HCT116 (cell line): ENCODE results near the gene H19. TPM values are rescaled to one million over a fixed set of nuclear protein-coding genes. Genes with fewer than 3 reads are reported as not detected.

ENCODE experiments used
- ATAC-seq: fragments of 200-7000 bp; cut with Tn5 transposase; 2 replicates; pipeline ENCODE4 v1.9.1; 2020; ENCODE audit warnings: mild to moderate bottlenecking, moderate library complexity
- BruUV-seq: library from RNA; stranded (reverse); fragments of 400-500 nt; replicated peaks from 2 replicates; lab custom pipeline; 2021; lab: Mats Ljungman, UMichigan
- CTCF ChIA-PET: fragments of 300-600 bp; sonication (Branson Sonifier 250); formaldehyde crosslinking; loops from one replicate; lab custom pipeline; 2021; ENCODE audit warnings: antibody characterized with exemption; lab: Charles Lee
- POLR2A ChIA-PET: fragments of 300-600, 350-600 bp; sonication (Branson Sonifier 250); formaldehyde crosslinking; loops from one replicate; lab custom pipeline; 2021; ENCODE audit warnings: antibody characterized with exemption; lab: Charles Lee
- RAD21 ChIA-PET, 2 experiments: fragments of 300-600 bp; sonication (Branson Sonifier 250); formaldehyde crosslinking; loops; one replicate each; lab custom pipeline; 2023; ENCODE audit warnings: low total read pairs in 2 of 2; ENCODE audit not compliant: uncharacterized antibody in 2 of 2, unreplicated experiment in 2 of 2, low non-redundant PET in 1 of 2; lab: Charles Lee
- DNase-seq: peaks from one replicate; pipeline ENCODE4 v3.0.0-alpha.2; 2010; ENCODE audit warnings: low read depth, low spot score
- H2AFZ ChIP-seq: fragments of 200-600 bp; shearing (Covaris generic), sonication (generic); 2 replicates; pipeline ENCODE4 v1.6.1; 2017; ENCODE audit warnings: low read depth, mixed run types, mixed read lengths, antibody characterized with exemption, low read length; ENCODE audit not compliant: poor library complexity, severe bottlenecking
- H3K27ac ChIP-seq: 2 replicates; pipeline ENCODE4 v1.5.1; 2012; ENCODE audit warnings: low read depth, low read length
- H3K27me3 ChIP-seq: fragments of 200-600 bp; sonication (generic); 2 replicates; pipeline ENCODE4 v1.6.1; 2016; ENCODE audit warnings: mixed run types, low read length, mixed read lengths; ENCODE audit not compliant: insufficient read depth
- H3K36me3 ChIP-seq, 2 experiments: fragments of 200-500 bp in 1 of 2; fragments of 200-600 bp in 1 of 2; sonication (Bioruptor generic) in 1 of 2; sonication (generic) in 1 of 2; 2 replicates each; pipeline versions ENCODE4 v1.5.1 to v1.6.1; 2014 to 2016; ENCODE audit warnings: low read length in 2 of 2, inconsistent platforms in 1 of 2, mixed read lengths in 1 of 2, mixed run types in 1 of 2; ENCODE audit not compliant: insufficient read depth in 2 of 2, control insufficient read depth in 1 of 2
- H3K4me1 ChIP-seq, 2 experiments: fragments of 200-600 bp in 1 of 2; sonication (generic) in 1 of 2; 2 replicates each; pipeline versions ENCODE4 v1.5.1 to v1.6.1; 2012 to 2017; ENCODE audit warnings: low read length in 2 of 2, inconsistent platforms in 1 of 2, mild to moderate bottlenecking in 1 of 2, mixed read lengths in 1 of 2, mixed run types in 1 of 2, moderate library complexity in 1 of 2; ENCODE audit not compliant: insufficient read depth in 2 of 2, control insufficient read depth in 1 of 2
- H3K4me2 ChIP-seq: fragments of 200-600 bp; sonication (generic); 2 replicates; pipeline ENCODE4 v1.6.1; 2017; ENCODE audit warnings: mixed run types, low read length, mixed read lengths
- H3K4me3 ChIP-seq, 2 experiments: fragments of 200-600 bp in 1 of 2; sonication (generic) in 1 of 2; replicated peaks in 1 of 2; 2 replicates each; pipeline ENCODE4 v1.5.1; 2011 to 2016; ENCODE audit warnings: low read length in 2 of 2, control low read depth in 1 of 2, low read depth in 1 of 2, mild to moderate bottlenecking in 1 of 2, mixed read lengths in 1 of 2, mixed run types in 1 of 2
- H3K79me2 ChIP-seq: fragments of 200-600 bp; sonication (generic); 2 replicates; pipeline ENCODE4 v1.6.1; 2017; ENCODE audit warnings: mild to moderate bottlenecking, mixed run types, low read length, moderate library complexity, mixed read lengths; ENCODE audit not compliant: insufficient read depth
- H3K9ac ChIP-seq: fragments of 200-600 bp; sonication (generic); 2 replicates; pipeline ENCODE4 v1.6.1; 2016; ENCODE audit warnings: low read length, mixed read lengths
- H3K9me2 ChIP-seq: fragments of 200-600 bp; sonication (generic), shearing (Covaris generic); 2 replicates; pipeline ENCODE4 v1.6.1; 2017; ENCODE audit warnings: mixed run types, mild to moderate bottlenecking, moderate library complexity; ENCODE audit not compliant: insufficient read depth
- H3K9me3 ChIP-seq, 2 experiments: fragments of 200-500 bp in 1 of 2; fragments of 200-600 bp in 1 of 2; sonication (Bioruptor generic) in 1 of 2; sonication (generic) in 1 of 2; 2 replicates each; pipeline ENCODE4 v1.6.1; 2014 to 2017; ENCODE audit warnings: low read length in 2 of 2, mixed read lengths in 2 of 2, inconsistent platforms in 1 of 2, low read depth in 1 of 2, mild to moderate bottlenecking in 1 of 2, mixed run types in 1 of 2, moderate library complexity in 1 of 2; ENCODE audit not compliant: control insufficient read depth in 1 of 2, insufficient read depth in 1 of 2
- H4K20me1 ChIP-seq: fragments of 200-600 bp; sonication (generic), shearing (Covaris generic); 2 replicates; pipeline ENCODE4 v1.6.1; 2017; ENCODE audit warnings: mixed run types, mild to moderate bottlenecking, moderate library complexity; ENCODE audit not compliant: insufficient read depth
- CBX3 ChIP-seq: IDR thresholded peaks from 2 replicates; pipeline ENCODE4 v1.6.1; 2012; ENCODE audit warnings: low read depth
- ELF1 ChIP-seq: IDR thresholded peaks from 2 replicates; pipeline ENCODE4 v1.6.1; 2012; ENCODE audit warnings: low read depth, borderline replicate concordance
- JUND ChIP-seq: IDR thresholded peaks from 2 replicates; pipeline ENCODE4 v1.6.1; 2012
- POLR2AphosphoS5 ChIP-seq: IDR thresholded peaks from 2 replicates; pipeline ENCODE4 v1.6.1; 2011; ENCODE audit warnings: mild to moderate bottlenecking, low read depth, low read length, moderate library complexity
- SIN3A ChIP-seq: IDR thresholded peaks from 2 replicates; pipeline ENCODE4 v1.6.1; 2012; ENCODE audit warnings: low read depth
- TCF7L2 ChIP-seq: IDR thresholded peaks from 2 replicates; pipeline ENCODE4 v1.7.0; 2011; ENCODE audit warnings: borderline replicate concordance, inconsistent platforms; ENCODE audit not compliant: insufficient read depth, insufficient read length; ENCODE audit errors: extremely low read depth
- YY1 ChIP-seq: IDR thresholded peaks from 2 replicates; pipeline ENCODE4 v1.6.1; 2011; ENCODE audit warnings: low read length, low read depth, moderate library complexity, mild to moderate bottlenecking; ENCODE audit not compliant: insufficient replicate concordance; ENCODE audit errors: extremely low read depth
- intact Hi-C: fragments of 100-400 bp; cut with micrococcal nuclease; formaldehyde crosslinking; loops from 2 replicates; pipeline ENCODE4 v1.10.0; 2022
- total RNA-seq: library from RNA; stranded (reverse); gene quantifications from one replicate; pipeline ENCODE4 v1.2.1, GENCODE V29; 2021; ENCODE audit not compliant: unreplicated experiment
- TF ChIP-seq, protein P1 (sequence below), 3 experiments: fragments of 200-600 bp in 1 of 3; sonication (generic) in 1 of 3; IDR thresholded peaks in 2 of 3; conservative IDR thresholded peaks in 1 of 3; 2 replicates each; pipeline ENCODE4 v1.5.1; 2012 to 2017; ENCODE audit warnings: low read depth in 2 of 3, low read length in 2 of 3, antibody characterized with exemption in 1 of 3, borderline replicate concordance in 1 of 3, control low read depth in 1 of 3, mild to moderate bottlenecking in 1 of 3, mixed read lengths in 1 of 3, mixed run types in 1 of 3, moderate library complexity in 1 of 3; ENCODE audit not compliant: insufficient read depth in 1 of 3

Gene H19
- total RNA-seq, 1 experiment from 2014 or later = 10.5 TPM

DNA sequence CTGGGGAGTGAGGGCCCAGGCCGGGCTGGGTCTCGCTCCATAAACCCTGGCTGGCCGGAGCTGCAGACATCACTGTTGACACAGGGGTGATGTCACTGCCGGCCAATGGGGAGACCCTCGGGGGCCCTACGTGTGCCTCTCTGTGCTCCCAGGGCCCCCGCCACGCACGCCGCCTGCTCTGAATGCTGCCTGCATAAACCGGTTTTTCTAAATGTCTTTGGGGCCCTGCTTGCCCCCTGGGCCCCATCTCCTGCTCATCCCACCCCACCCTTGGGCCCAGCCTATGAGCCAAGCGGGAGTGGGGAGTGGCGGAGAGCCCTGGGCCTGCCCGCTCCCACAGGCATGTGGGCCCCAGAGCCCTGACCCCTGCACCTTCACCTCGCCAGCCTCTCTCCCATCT lies 7.7 kb downstream of the H19 start:
- intact Hi-C loops = no loop called here
- Histone ChIP-seq H3K9me3 (no peaks in the 10 kb centered on the region), H2AFZ (no peak overlapping the region), H4K20me1 (no peaks in the 10 kb centered on the region), H3K79me2 (no peaks in the 10 kb centered on the region), H3K4me3 (no peak overlapping the region), H3K27me3 (no peaks in the 10 kb centered on the region), H3K4me2 (no peak overlapping the region), H3K9ac (no peak overlapping the region), H3K27ac (no peak overlapping the region), H3K9me2 (no peaks in the 10 kb centered on the region), H3K36me3 (no peaks in the 10 kb centered on the region), H3K4me1 (no peaks in the 10 kb centered on the region; a peak in 1 of 4 replicates)
- CTCF ChIA-PET = no interaction called here
- no peak for ATAC-seq
- POLR2A ChIA-PET = no interaction called here
- TF ChIP-seq, protein P1, sequence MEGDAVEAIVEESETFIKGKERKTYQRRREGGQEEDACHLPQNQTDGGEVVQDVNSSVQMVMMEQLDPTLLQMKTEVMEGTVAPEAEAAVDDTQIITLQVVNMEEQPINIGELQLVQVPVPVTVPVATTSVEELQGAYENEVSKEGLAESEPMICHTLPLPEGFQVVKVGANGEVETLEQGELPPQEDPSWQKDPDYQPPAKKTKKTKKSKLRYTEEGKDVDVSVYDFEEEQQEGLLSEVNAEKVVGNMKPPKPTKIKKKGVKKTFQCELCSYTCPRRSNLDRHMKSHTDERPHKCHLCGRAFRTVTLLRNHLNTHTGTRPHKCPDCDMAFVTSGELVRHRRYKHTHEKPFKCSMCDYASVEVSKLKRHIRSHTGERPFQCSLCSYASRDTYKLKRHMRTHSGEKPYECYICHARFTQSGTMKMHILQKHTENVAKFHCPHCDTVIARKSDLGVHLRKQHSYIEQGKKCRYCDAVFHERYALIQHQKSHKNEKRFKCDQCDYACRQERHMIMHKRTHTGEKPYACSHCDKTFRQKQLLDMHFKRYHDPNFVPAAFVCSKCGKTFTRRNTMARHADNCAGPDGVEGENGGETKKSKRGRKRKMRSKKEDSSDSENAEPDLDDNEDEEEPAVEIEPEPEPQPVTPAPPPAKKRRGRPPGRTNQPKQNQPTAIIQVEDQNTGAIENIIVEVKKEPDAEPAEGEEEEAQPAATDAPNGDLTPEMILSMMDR (IDR thresholded peaks at IDR 0.05 in 2 of 3, conservative IDR thresholded peaks at IDR 0.05 in 1 of 3; ENCODE audit: borderline replicate concordance in 1 of 3, insufficient read depth in 1 of 3, low read depth in 2 of 3, low read length in 2 of 3) = no peak
- TF ChIP-seq POLR2AphosphoS5 = no peak
- no peak for TF ChIP-seq ELF1
- TF ChIP-seq CBX3 = no peak
- TF ChIP-seq YY1 = no peak
- TF ChIP-seq JUND = no peak
- TF ChIP-seq TCF7L2 = no peak
- no peak for DNase-seq
- RAD21 ChIA-PET = no interaction called here
- no TSS peak for BruUV-seq

GRCh38 chr11:1988667-1989317 lies 8.8 kb downstream of the H19 start:
- ChIA-PET POLR2A (no interaction called here), CTCF (interaction anchor here (0.9 kb wide), 1 partner anchor 106 kb away, joined by 5 read pairs; no protein-coding TSS in a partner anchor), RAD21 (no interaction called here)
- H3K36me3 ChIP-seq = no peaks in the 10 kb centered on the region
- TF ChIP-seq ELF1 (no peak), POLR2AphosphoS5 (no peak), TCF7L2 (no peak), JUND (no peak), SIN3A (no peak)
- TF ChIP-seq, protein P1 (IDR thresholded peaks at IDR 0.05 in 2 of 3, conservative IDR thresholded peaks at IDR 0.05 in 1 of 3; ENCODE audit: borderline replicate concordance in 1 of 3, insufficient read depth in 1 of 3, low read depth in 2 of 3, low read length in 2 of 3) = no peak
- no peak overlapping the region for H3K4me2 ChIP-seq
- H3K9me2 ChIP-seq = no peaks in the 10 kb centered on the region
- no peak overlapping the region for H3K27ac ChIP-seq
- ATAC-seq (no peak), DNase-seq (no peak)
- no peak overlapping the region for H2AFZ ChIP-seq
- H3K9me3 ChIP-seq = no peaks in the 10 kb centered on the region
- no peaks in the 10 kb centered on the region for H3K79me2 ChIP-seq
- H3K4me3 ChIP-seq = no peak overlapping the region
- intact Hi-C loops = no loop called here
- H3K27me3 ChIP-seq = no peaks in the 10 kb centered on the region
- no peaks in the 10 kb centered on the region for H4K20me1 ChIP-seq
- BruUV-seq = no TSS peak
- H3K9ac ChIP-seq = no peak overlapping the region
- H3K4me1 ChIP-seq = no peaks in the 10 kb centered on the region; a peak in 1 of 4 replicates
